NCI-H1436 treated with DMSO at 0.1 percent for 48 hours (cell line): Measurements from ENCODE around the gene PRSS50.

Experiments
- DNase-seq: peaks from one replicate; lab custom pipeline; 2025; lab: John Stamatoyannopoulos, UW

The PRSS50 gene

GRCh38 chr3:46690798-46691197 is 26.9 kb downstream of the PRSS50 start:
- no peak for DNase-seq

DNA sequence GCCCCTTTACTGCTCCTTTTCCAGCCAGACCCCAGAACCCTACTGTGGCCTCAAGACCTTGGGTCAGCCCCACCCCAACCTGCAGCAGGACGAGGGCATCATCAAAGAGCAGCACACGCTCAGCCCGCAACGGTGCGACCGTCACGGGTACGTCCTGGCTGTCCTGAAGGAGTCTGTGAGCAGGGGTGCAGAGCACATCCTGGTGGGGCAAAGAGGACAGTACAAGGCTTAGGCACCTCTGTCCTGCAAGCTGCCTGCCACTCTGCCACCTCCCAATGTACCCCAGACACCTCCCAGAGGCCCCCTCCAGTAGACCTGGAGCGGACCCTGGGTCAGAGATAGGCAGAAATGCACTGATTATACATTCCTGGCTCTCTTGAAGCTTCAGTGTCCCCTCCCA is 32.2 kb downstream of the PRSS50 start:
- DNase-seq: no peak

- no peak for DNase-seq
These were observed 32.8 kb downstream of the PRSS50 start for GRCh38 chr3:46684891-46685290.

DNA sequence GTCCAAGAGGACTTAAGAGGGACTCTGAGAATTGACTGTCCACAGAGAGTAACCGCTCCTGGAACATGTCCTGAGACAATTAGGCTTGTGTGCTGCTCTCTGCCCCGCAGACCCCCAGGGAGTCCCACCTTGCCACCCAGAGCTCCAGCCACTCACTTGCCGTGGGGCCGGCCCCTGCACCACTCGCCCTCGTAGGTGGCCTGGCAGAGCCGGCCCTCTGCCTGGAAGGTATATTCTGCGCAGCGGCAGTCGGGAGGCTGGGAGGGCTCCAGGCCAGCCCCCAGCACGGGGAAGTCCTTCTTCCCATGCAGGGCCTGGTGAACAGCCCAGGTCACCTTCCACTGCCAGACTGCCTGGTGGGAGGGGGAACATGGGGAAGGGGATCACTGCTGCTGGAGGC is 34.7 kb downstream of the PRSS50 start:
- no peak for DNase-seq

GRCh38 chr3:46681856-46682540 is 35.7 kb downstream of the PRSS50 start:
- DNase-seq: no peak

- DNase-seq: no peak
These were observed 36.3 kb downstream of the PRSS50 start for GRCh38 chr3:46681387-46681786.

DNA sequence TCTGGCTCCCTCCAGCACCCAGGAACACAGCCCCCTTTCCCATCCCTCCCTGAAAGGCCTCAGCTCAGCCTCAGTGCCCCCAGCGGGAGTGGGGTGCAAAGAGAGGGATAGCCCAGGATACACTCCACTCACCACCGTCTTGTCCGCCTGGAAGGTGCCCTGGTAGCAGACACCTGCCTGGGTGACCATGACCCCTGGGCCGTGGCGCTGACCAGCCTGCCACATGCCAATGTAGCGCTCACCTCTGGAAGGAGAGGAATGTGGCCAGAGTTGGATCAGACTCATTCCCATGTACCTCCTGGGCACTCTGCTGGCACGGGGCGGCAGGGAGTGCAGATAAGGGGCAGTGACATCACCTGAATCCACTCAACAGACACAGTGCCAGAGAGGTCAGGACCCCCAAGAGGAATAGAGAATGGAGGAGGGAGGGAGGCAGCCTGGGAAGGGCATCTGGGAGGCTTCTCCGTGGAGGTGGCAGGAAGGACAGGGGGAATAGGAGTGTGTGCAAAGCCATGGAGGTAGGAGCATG is 37.3 kb downstream of the PRSS50 start:
- no peak for DNase-seq

DNA sequence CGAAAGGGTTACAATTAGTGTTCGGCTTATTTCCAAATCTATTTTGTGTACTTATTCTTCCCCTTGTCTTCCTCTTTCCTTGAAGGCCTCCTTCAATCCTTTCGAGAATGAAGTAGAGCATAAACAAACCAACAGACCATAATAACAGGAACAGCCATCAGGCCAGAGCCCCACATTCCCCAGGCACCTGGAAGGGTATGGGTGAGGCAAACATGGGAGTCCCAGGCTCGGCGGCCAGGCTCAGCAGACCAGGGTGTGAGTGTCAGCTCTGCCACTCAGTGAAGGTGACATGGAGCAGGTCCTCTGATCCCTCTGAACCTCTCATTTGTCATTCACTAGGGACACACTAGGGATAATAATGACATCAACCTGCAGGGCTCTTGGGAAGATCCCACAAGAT is 38.0 kb downstream of the PRSS50 start:
- DNase-seq: no peak

GRCh38 chr3:46678280-46678679 is 39.4 kb downstream of the PRSS50 start:
- DNase-seq: no peak

- DNase-seq: no peak
These were observed 40.3 kb downstream of the PRSS50 start for GRCh38 chr3:46677411-46677726.

DNA sequence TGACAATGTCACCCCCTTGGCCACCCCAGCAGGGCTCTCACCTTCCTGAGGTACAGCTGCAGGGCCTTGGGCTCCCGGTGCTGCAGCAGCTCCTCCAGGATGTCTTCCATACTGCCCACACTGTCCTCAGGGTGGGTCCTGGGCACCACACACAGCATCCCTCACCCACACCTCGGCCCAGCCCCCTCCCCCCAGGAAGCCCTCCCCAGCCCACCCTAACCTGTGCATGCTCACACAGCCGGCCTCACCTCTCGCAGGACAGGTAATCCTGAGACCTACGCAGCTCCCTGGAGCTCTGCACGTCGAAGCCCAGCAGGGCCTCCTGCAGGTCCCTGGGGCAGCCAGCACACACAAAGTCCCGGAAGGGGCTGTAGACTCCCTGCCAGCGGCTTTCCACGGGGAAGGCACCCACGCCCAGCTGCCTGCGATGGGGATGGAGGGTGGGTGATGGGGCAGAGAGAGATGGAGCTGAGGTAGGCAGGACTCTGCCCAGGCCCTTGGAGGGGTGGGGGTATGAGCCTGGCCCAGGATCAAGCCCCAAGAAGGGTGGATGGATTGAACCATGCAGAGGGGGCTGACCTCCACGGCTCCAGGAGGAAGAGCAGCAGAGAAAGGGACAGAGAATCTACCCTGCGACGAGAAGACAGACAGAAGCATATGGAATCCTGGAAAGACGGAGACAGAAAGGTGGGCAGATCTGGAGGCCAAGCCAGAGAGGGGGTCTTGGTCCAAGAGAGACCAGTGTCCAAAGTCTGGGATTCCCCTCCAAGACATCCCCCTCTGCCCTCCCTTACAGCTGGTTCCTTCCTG is 40.9 kb downstream of the PRSS50 start:
- DNase-seq: no peak

- no peak for DNase-seq
These were observed 41.7 kb downstream of the PRSS50 start for GRCh38 chr3:46675843-46676567.

DNA sequence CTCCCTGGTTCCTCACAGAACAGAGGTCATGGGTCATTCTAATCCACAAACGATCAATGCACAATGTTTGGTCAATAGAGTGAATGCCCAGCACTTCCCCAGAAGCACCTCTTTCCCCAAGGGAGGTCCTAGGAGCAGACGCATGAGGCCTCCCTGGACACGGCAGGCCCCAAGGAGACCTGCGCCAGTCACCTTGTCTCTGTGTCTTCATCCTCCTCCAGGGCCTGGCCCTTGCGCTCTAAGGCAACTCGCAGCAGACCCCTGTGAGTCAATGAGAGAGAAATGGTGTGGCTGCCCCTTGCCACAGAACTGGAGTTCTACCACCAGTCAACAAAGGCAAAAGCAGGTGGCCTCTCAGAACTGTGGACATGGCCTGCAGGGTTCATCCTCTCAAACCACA is 42.2 kb downstream of the PRSS50 start:
- no peak for DNase-seq

- no peak for DNase-seq
These were observed 43.4 kb downstream of the PRSS50 start for GRCh38 chr3:46674031-46674845.

- DNase-seq: no peak
These were observed 44.3 kb downstream of the PRSS50 start for GRCh38 chr3:46673151-46674030.

GRCh38 chr3:46672349-46672695 is 45.3 kb downstream of the PRSS50 start:
- DNase-seq: no peak

- no peak for DNase-seq
These were observed 45.9 kb downstream of the PRSS50 start for GRCh38 chr3:46671541-46672348.

- DNase-seq: no peak
These were observed 46.7 kb downstream of the PRSS50 start for GRCh38 chr3:46670891-46671427.

- DNase-seq: no peak
These were observed 47.4 kb downstream of the PRSS50 start for GRCh38 chr3:46670000-46670890.
